Stimulated activated CD8-positive, alpha-beta memory T cell treated with anti-CD3 and anti-CD28 coated beads, Interleukin-2, amount 100 ng/mL, for 1 hour (primary cell): ENCODE measurements around the gene SRSF1.
A peak's percentile ranks its signal among the peaks of the same experiment; 100 is the strongest.
"Not testable (repeated sequence)": the region's sequence is repeated elsewhere in the genome, so short reads cannot be mapped to it uniquely, and the experiment has no call there.

Source experiments
- DNase-seq, 2 donors: peaks; one replicate each; pipeline ENCODE4 v3.0.0-alpha.2; 2020; ENCODE audit warnings: low read depth in 2 of 2

The SRSF1 gene

GRCh38 chr17:57965521-57966160, 41.4 kb downstream of the SRSF1 start:
- DNase-seq = no peak

DNA sequence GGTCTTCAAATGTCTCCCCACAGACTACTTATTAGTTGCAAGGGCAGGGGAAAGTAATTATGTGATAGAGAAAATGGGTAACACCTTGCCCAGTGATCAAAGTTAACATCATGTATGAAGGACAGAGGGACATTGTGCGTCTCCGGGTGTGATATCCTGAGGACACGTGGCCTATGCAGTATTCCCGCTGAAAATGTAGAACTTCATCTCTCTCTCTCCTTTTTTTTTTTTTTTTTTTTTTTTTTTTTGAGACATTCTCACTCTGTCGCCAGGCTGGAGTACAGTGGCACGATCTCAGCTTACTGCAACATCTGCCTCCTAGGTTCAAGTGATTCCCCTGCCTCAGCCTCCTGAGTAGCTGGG, 43.9 kb downstream of the SRSF1 start:
- DNase-seq = no peak

DNA sequence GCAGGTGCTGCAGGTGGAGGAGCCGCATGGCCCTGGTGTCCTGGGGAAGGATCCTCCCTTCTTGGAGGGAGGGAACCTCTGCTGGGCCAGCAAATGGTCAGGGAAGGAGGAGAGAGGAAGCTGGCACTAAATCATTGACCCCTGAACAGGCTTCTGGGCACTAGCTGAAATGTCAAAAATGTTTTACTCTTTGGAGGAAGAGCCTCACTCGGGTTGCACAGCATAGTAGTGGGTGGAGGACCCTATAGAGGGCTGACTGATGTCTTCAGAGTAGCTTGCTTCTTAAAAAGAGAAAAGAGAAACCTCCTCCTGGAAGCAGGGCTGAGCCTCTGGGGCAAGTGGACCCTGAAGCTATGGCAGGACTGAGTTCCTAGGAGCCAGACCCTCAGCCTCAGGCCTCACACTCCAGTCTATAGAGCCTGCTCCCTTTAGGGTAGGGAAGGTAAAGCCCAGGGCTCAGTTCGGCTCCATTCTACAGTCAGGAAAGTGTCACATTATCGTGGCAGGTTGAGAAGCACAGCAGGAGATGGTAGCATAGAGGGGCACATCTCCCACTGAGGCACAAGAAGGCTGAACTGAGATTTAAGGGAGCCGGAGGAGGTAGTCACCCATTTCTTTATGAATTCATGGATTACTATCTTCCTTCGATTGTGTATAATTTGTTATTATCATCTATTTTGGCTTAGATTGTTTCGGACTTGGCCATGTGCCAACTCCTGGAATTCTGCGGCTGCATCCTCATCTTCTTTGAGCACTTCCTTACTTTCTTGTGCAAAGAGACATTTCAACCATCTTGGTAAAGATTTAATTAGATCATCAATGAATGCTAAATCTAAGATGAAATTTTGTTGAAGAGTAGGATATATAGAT, 44.5 kb downstream of the SRSF1 start:
- DNase-seq = no peak

DNA sequence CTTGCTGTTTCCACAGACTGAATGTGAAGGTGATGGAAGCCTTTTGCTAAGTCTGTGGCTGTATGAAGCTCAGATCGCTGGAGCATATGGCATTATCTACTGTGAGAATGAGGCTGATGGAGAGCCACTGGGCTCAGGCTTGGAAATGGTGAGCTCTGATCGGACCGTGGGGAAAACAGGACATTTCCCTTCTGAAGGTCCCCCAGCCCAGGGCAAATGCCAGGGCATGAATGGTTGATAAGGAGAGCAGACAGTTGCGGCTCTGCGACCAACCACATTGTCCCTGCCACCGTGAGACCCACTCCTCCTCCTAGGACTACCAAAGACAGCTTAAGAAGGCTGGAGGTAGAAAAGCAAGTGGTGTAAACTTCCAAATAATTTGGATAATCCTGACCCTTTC, 47.1 kb downstream of the SRSF1 start:
- DNase-seq = no peak

GRCh38 chr17:57958391-57958790, 48.7 kb downstream of the SRSF1 start:
- not testable (repeated sequence) for DNase-seq

- no peak for DNase-seq
Observed at GRCh38 chr17:57957886-57958285, 49.2 kb downstream of the SRSF1 start.

DNA sequence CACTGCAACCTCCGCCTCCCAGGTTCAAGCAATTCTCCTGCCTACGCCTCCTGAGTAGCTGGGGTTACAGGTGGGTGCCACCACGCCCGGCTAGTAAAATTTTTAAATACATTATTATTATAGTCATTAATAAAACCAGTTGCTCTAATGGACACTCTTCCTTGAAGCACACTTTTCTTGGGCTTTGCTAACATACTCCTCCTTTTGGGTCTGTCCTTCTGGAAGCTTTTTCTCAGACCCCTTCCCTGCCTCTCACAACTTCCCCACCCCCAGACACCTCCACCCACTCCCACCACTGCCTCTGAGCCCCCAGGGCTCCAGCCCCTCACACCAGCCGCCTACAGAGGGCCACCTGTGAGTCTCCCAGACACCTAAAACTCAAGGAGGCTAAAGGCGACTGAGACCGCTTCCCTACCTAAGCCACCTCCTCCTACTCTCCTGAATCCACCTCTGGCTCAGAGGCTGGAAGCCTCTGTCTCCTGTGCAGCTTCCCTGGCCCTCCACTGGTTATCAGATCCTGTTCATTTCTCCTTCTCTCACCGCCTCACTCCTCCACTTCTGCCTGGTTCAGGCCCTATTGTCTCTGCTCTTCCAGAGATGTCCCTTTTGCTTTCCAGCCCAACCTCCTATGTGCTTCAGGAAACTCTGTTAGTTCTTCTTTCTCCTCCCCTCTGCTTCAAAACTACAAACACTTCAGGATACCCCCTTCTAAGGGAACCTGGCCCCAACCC, 49.8 kb downstream of the SRSF1 start:
- no peak for DNase-seq

DNA sequence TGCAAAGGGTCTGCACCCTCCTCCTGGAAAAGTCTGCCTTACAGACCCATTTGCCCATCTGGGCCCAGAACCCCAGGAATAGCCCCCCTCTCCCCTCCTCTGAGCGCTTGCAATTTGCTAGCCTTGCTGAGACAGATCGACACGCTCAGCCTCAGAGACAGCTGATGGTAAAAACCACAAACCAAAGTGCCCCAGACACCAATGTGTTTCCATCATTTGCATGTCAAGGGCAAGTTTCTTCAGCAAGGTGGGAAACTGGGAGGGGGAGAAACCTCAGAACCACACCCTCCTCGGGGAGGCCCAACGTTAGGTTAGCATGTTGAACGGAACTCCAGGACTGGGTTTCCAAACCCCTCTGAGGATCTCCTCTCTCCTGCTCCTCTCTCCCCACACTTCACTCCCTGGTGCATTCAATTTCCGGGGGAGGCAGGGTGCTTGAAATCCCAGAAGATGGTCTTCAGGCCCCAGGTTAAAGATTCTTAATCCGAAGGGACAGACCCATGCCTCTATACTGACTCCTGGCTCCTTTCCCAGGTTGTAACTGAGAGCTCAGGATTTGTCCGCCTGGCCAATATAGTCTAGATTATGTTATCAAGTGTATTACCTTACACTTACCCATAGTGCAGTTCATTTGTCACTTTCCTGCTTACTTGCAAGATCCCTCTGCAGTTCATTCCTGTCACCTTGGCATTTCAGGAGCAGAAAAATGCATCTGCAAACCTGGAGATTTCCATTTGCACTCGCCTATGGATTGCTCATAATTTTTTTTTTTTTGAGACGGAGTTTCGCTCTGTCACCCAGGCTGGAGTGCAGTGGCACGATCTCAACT, 50.5 kb downstream of the SRSF1 start:
- DNase-seq = no peak

- DNase-seq = peak; percentile 24 to 25
Observed at GRCh38 chr17:57955183-57955931, 51.7 kb downstream of the SRSF1 start, which contains the start of gene CUEDC1. Gene CUEDC1, minus strand, starts transcription at chr17:57955412. Its CDS starts 69,848 bp downstream, at chr17:57885564.

DNA sequence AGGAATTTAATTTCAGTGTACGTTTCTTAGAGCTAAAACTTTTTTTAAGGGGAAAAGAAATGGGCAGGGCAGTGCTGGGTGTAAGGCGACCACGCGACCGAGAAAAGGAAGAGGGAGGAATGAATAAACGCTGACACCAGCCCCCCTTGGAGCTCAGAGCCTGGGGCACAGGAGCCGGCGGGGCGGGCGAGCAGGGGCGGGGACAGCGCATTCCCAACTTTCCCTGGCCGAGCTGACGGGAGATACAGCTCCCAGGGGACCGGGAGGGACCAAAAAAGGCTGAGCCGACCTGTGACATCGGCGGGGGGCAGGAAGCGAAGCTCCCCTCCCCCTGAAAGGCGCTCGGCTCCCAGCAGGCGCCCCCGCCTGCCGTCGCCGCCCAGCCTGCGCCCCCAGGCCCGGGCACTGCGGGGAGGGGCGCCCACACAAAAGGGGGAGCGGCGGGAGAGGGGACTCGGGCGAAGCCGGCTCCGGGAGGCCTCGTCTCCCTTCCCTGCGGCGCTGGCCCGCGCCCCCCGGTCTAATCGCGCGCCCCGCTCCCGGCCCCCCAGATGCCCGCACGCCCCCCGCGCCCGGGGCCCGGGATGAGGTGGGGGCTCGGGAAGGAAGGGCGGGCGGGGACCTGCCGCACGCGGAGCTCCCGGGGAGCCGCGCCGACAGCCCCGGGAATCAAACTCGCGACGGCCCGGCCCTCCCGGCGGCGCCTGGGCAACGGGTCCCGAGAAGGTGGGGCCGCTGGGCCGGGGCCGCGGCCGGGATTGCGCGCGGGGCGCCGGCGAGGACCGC, 52.5 kb downstream of the SRSF1 start:
- no peak for DNase-seq

GRCh38 chr17:57953705-57954396, 53.2 kb downstream of the SRSF1 start:
- no peak for DNase-seq
